SK-N-SH (cell line): ENCODE results near the gene STMND1. TPM values are rescaled to one million over a fixed set of nuclear protein-coding genes. Genes with fewer than 3 reads are reported as not detected.

Experiments used
- CTCF ChIA-PET: fragments of 300-600, 350-600 bp; formaldehyde crosslinking; extraction: SDS; loops from one replicate; lab custom pipeline; 2021; lab: Yijun Ruan, JAX
- POLR2A ChIA-PET: fragments of 350-600 bp; sonication (Branson Sonifier 250); formaldehyde crosslinking; extraction: SDS; loops from one replicate; lab custom pipeline; 2020; ENCODE audit warnings: antibody characterized with exemption, inconsistent platforms; lab: Yijun Ruan, JAX
- DNase-seq: peaks from one replicate; pipeline ENCODE4 v3.0.0; 2012
- H2AFZ ChIP-seq: fragments of 200-600 bp; sonication (generic); 2 replicates; pipeline ENCODE4 v1.8.1; 2016; ENCODE audit warnings: antibody characterized with exemption, mild to moderate bottlenecking, low read depth
- H3F3A ChIP-seq: fragments of 200-600 bp; sonication (generic); replicated peaks from 2 replicates; pipeline ENCODE3; 2016; ENCODE audit warnings: antibody characterized with exemption, mild to moderate bottlenecking; ENCODE audit not compliant: insufficient read depth
- H3K27ac ChIP-seq, 2 experiments: fragments of 200-500 bp in 1 of 2; fragments of 200-600 bp in 1 of 2; sonication (Bioruptor generic) in 1 of 2; sonication (generic), shearing (Covaris generic) in 1 of 2; 2 replicates each; pipeline versions ENCODE4 v1.5.1 to v1.6.1; 2014 to 2016; ENCODE audit warnings: low read depth in 2 of 2, inconsistent platforms in 1 of 2, low read length in 1 of 2, mild to moderate bottlenecking in 1 of 2, mixed read lengths in 1 of 2
- H3K27me3 ChIP-seq: fragments of 200-600 bp; sonication (generic), shearing (Covaris generic); 2 replicates; pipeline ENCODE4 v1.6.1; 2016; ENCODE audit warnings: mixed run types; ENCODE audit not compliant: insufficient read depth
- H3K36me3 ChIP-seq, 2 experiments: fragments of 200-500 bp in 1 of 2; fragments of 200-600 bp in 1 of 2; sonication (Bioruptor generic) in 1 of 2; sonication (generic) in 1 of 2; replicated peaks in 1 of 2; 2 replicates each; pipeline versions ENCODE3 to v1.5.1; 2014 to 2016; ENCODE audit warnings: low read length in 1 of 2, mild to moderate bottlenecking in 1 of 2; ENCODE audit not compliant: insufficient read depth in 2 of 2, control insufficient read depth in 1 of 2
- H3K4me1 ChIP-seq, 2 experiments: fragments of 200-500 bp in 1 of 2; fragments of 200-600 bp in 1 of 2; sonication (Bioruptor generic) in 1 of 2; sonication (generic), shearing (Covaris generic) in 1 of 2; 2 replicates each; pipeline versions ENCODE4 v1.5.1 to v1.6.1; 2014 to 2016; ENCODE audit warnings: low read depth in 1 of 2, low read length in 1 of 2, mixed run types in 1 of 2; ENCODE audit not compliant: insufficient read depth in 2 of 2, control insufficient read depth in 1 of 2
- H3K4me2 ChIP-seq: fragments of 200-600 bp; sonication (generic), shearing (Covaris generic); 2 replicates; pipeline ENCODE4 v1.6.1; 2017; ENCODE audit warnings: mixed run types
- H3K4me3 ChIP-seq, 2 experiments: fragments of 200-500 bp in 1 of 2; fragments of 200-600 bp in 1 of 2; sonication (Bioruptor generic) in 1 of 2; sonication (generic), shearing (Covaris generic) in 1 of 2; 2 replicates each; pipeline versions ENCODE4 v1.5.1 to v1.8.1; 2014 to 2016; ENCODE audit warnings: low read depth in 2 of 2, inconsistent platforms in 1 of 2, low read length in 1 of 2, mild to moderate bottlenecking in 1 of 2, mixed read lengths in 1 of 2, moderate library complexity in 1 of 2
- H3K79me2 ChIP-seq: fragments of 200-600 bp; sonication (generic); 2 replicates; pipeline ENCODE4 v1.8.1; 2017; ENCODE audit warnings: mild to moderate bottlenecking; ENCODE audit not compliant: insufficient read depth
- H3K9ac ChIP-seq: fragments of 200-600 bp; sonication (generic); 2 replicates; pipeline ENCODE4 v1.6.1; 2017; ENCODE audit warnings: mixed run types
- H3K9me2 ChIP-seq: fragments of 200-600 bp; sonication (generic); 2 replicates; pipeline ENCODE4 v1.6.1; 2017; ENCODE audit warnings: mixed run types
- H3K9me3 ChIP-seq: fragments of 200-600 bp; sonication (generic); 2 replicates; pipeline ENCODE4 v1.6.1; 2017; ENCODE audit warnings: mixed run types, mild to moderate bottlenecking, moderate library complexity
- H4K20me1 ChIP-seq: fragments of 200-600 bp; sonication (generic); 2 replicates; pipeline ENCODE4 v1.6.1; 2017; ENCODE audit warnings: mild to moderate bottlenecking, mixed run types; ENCODE audit not compliant: insufficient read depth
- CHD2 ChIP-seq: fragments of 150-350 bp; IDR thresholded peaks from 2 replicates; pipeline ENCODE4 v1.6.1; 2018; ENCODE audit warnings: low read length; ENCODE audit not compliant: partially characterized antibody
- ELF1 ChIP-seq: IDR thresholded peaks from 2 replicates; pipeline ENCODE4 v1.4.0; 2012
- FOSL2 ChIP-seq: IDR thresholded peaks from 2 replicates; pipeline ENCODE4 v1.4.0; 2012; ENCODE audit warnings: low read depth, mild to moderate bottlenecking, moderate library complexity, borderline replicate concordance
- GABPA ChIP-seq: IDR thresholded peaks from 2 replicates; pipeline ENCODE4 v1.4.0; 2012; ENCODE audit warnings: low read depth, mild to moderate bottlenecking
- GATA2 ChIP-seq: sonication (generic); formaldehyde crosslinking; IDR thresholded peaks from 2 replicates; pipeline ENCODE4 v1.5.0; 2020; ENCODE audit warnings: mild to moderate bottlenecking, missing genetic modification reagents
- MEF2A ChIP-seq: IDR thresholded peaks from 2 replicates; pipeline ENCODE4 v1.4.0; 2012; ENCODE audit warnings: low read depth, borderline replicate concordance
- MXI1 ChIP-seq: IDR thresholded peaks from 2 replicates; pipeline ENCODE4 v1.6.1; 2012; ENCODE audit warnings: mild to moderate bottlenecking, low read depth, low read length, improper control_type of control experiment
- RAD21 ChIP-seq: IDR thresholded peaks from 2 replicates; pipeline ENCODE4 v1.6.1; 2012; ENCODE audit warnings: mild to moderate bottlenecking, low read length
- RCOR1 ChIP-seq: fragments of 150-350 bp; IDR thresholded peaks from 2 replicates; pipeline ENCODE4 v1.6.1; 2017; ENCODE audit warnings: antibody characterized with exemption, low read length
- RFX5 ChIP-seq: IDR thresholded peaks from 2 replicates; pipeline ENCODE4 v1.6.1; 2012; ENCODE audit warnings: mild to moderate bottlenecking, improper control_type of control experiment, low read length
- SMC3 ChIP-seq: IDR thresholded peaks from 2 replicates; pipeline ENCODE4 v1.6.1; 2012; ENCODE audit warnings: low read depth, low read length, improper control_type of control experiment
- TAF1 ChIP-seq: IDR thresholded peaks from 2 replicates; pipeline ENCODE4 v1.6.1; 2012; ENCODE audit warnings: low read depth, mild to moderate bottlenecking, low read length, moderate library complexity, borderline replicate concordance
- TCF12 ChIP-seq: IDR thresholded peaks from 2 replicates; pipeline ENCODE4 v1.4.0; 2012
- USF1 ChIP-seq: IDR thresholded peaks from 2 replicates; pipeline ENCODE4 v1.4.0; 2012; ENCODE audit warnings: low read depth, borderline replicate concordance
- ZBTB33 ChIP-seq: IDR thresholded peaks from 2 replicates; pipeline ENCODE4 v1.4.0; 2012; ENCODE audit warnings: low read depth, borderline replicate concordance
- WGBS: methylation state at CpG from one replicate; pipeline ENCODE4 v1.1.6; 2017; ENCODE audit warnings: low lambda C conversion rate; 5-methylcytosine and 5-hydroxymethylcytosine counted together
- polyA plus RNA-seq, 3 experiments: library from polyadenylated mRNA; depleted of rRNA; stranded (reverse); fragments of >200 nt; gene quantifications; 2 replicates each; pipeline ENCODE4 v1.2.3, GENCODE V29; 2012
- TF ChIP-seq, protein P1 (sequence below): fragments of 150-350 bp; IDR thresholded peaks from 2 replicates; pipeline ENCODE4 v1.6.1; 2017; ENCODE audit warnings: antibody characterized with exemption, low read length, low read depth, borderline replicate concordance

The STMND1 gene
- polyA plus RNA-seq, 1 of the 3 experiments (the other 2 are of a cell fraction): not detected

DNA sequence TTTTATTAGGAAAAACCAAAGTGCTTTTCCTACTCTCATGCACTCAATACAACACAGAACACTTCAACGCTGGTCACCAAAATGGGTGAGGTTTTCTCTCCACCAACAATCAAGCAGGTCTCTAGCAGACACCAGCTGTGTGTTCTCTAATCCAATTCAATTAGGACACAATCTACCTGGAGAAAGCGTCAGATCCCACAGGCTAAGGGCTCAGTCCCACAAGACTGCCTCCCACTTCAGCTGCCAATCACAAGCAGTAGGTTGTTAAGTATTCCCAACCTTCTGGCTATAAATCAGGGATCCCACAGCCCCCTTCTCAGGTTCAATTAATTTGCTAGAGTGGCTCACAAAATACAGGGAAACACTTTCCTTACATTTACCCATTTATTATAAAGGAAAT lies 47.7 kb downstream of the STMND1 start:
- no peak overlapping the region for H3K9ac ChIP-seq
- H3K79me2 ChIP-seq: no peaks in the 10 kb centered on the region
- POLR2A ChIA-PET: no interaction called here
- no peak for DNase-seq
- H3K9me3 ChIP-seq: no peaks in the 10 kb centered on the region
- no peak overlapping the region for H2AFZ ChIP-seq
- 49% methylated on average over 2 of the region's 2 CpGs for WGBS
- no peaks in the 10 kb centered on the region for H4K20me1 ChIP-seq
- H3K27me3 ChIP-seq: no peaks in the 10 kb centered on the region
- H3K4me2 ChIP-seq: no peak overlapping the region
- no peak overlapping the region for H3K27ac ChIP-seq
- no peaks in the 10 kb centered on the region for H3F3A ChIP-seq
- H3K4me3 ChIP-seq: no peak overlapping the region
- H3K4me1 ChIP-seq: no peaks in the 10 kb centered on the region
- H3K9me2 ChIP-seq: no peaks in the 10 kb centered on the region
- CTCF ChIA-PET: interaction anchor here (2.5 kb wide), 1 partner anchor 434 kb away, joined by 12 read pairs; no protein-coding TSS in a partner anchor
- TF ChIP-seq, protein P1, sequence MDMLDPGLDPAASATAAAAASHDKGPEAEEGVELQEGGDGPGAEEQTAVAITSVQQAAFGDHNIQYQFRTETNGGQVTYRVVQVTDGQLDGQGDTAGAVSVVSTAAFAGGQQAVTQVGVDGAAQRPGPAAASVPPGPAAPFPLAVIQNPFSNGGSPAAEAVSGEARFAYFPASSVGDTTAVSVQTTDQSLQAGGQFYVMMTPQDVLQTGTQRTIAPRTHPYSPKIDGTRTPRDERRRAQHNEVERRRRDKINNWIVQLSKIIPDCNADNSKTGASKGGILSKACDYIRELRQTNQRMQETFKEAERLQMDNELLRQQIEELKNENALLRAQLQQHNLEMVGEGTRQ: no peak
- TF ChIP-seq ZBTB33 (no peak), GABPA (no peak), RCOR1 (no peak), ELF1 (no peak), CHD2 (no peak), USF1 (no peak), FOSL2 (no peak), GATA2 (CRISPR knock-in tag) (no peak), TAF1 (no peak), SMC3 (no peak), MEF2A (no peak), RFX5 (no peak), TCF12 (no peak)
- H3K36me3 ChIP-seq: no peaks in the 10 kb centered on the region

- ChIA-PET CTCF (interaction anchor here (2.5 kb wide), 1 partner anchor 434 kb away, joined by 12 read pairs; no protein-coding TSS in a partner anchor), POLR2A (no interaction called here)
- no peak for DNase-seq
- H3K4me1 ChIP-seq: no peaks in the 10 kb centered on the region
- H3K4me3 ChIP-seq: no peak overlapping the region
- no peaks in the 10 kb centered on the region for H3K79me2 ChIP-seq
- no peak overlapping the region for H3K4me2 ChIP-seq
- no peak overlapping the region for H3K9ac ChIP-seq
- no peak overlapping the region for H3K27ac ChIP-seq
- no peaks in the 10 kb centered on the region for H3K36me3 ChIP-seq
- H4K20me1 ChIP-seq: no peaks in the 10 kb centered on the region
- TF ChIP-seq MXI1: no peak
- TF ChIP-seq RAD21: no peak
- TF ChIP-seq TAF1: no peak
- H2AFZ ChIP-seq: no peak overlapping the region
- H3K27me3 ChIP-seq: no peaks in the 10 kb centered on the region
- H3F3A ChIP-seq: no peaks in the 10 kb centered on the region
- no peaks in the 10 kb centered on the region for H3K9me3 ChIP-seq
- no peaks in the 10 kb centered on the region for H3K9me2 ChIP-seq
- WGBS: 52% methylated on average over 2 of the region's 2 CpGs
Measured at GRCh38 chr6:17150096-17150495, 48.2 kb downstream of the STMND1 start.
